ENCODE results near the gene GADD45G. TPM values are rescaled to one million over a fixed set of nuclear protein-coding genes. Genes with fewer than 3 reads are reported as not detected.
A peak's percentile ranks its signal among the peaks of the same experiment; 100 is the strongest.

Gene GADD45G
- total RNA-seq, 1 donor from 2014 or later: 1.9 TPM

DNA sequence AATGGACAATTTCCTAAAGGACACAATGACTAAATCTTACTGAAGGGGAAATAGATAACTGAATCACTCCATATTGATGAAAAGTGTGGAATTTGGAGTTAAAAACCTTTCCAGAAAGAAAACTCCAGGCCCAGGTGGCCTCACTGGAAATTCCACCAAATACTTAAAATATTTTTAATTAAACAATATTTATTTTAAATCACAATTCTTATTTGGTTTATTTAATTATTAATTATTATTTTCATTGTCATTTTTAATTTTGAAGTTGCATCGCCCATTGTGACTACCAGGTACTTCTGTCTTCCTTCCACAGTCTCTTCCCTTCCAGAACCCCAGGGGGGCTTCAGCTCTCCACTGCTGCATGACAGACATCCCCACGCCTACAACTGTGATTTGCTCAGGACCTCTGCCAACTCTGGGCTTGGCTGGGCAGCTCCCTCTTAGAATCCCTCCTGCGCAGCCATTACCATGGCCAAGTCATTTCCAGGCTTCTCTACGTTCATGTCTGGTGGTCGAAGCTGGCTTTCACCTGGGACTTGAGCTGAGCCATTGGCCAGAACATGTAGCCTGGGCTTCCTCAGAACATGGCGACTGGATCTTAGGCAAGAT is 16.4 kb upstream of the GADD45G start:
- Mint-ChIP-seq H3K36me3 (ENCODE audit: insufficient read depth) (no peaks in the 10 kb centered on the region), H3K4me1 (ENCODE audit: low read depth) (peaks cover 2% of the 10 kb centered on the region), H3K27me3 (peaks cover 8% of the 10 kb centered on the region), H3K9me3 (ENCODE audit: low read depth) (peaks cover 10% of the 10 kb centered on the region), H3K4me3 (ENCODE audit: low read depth) (no peak overlapping the region), H3K27ac (no peak overlapping the region)
- DNase-seq (ENCODE audit: low spot score, unreplicated experiment): no peak
- TF ChIP-seq, protein P1, sequence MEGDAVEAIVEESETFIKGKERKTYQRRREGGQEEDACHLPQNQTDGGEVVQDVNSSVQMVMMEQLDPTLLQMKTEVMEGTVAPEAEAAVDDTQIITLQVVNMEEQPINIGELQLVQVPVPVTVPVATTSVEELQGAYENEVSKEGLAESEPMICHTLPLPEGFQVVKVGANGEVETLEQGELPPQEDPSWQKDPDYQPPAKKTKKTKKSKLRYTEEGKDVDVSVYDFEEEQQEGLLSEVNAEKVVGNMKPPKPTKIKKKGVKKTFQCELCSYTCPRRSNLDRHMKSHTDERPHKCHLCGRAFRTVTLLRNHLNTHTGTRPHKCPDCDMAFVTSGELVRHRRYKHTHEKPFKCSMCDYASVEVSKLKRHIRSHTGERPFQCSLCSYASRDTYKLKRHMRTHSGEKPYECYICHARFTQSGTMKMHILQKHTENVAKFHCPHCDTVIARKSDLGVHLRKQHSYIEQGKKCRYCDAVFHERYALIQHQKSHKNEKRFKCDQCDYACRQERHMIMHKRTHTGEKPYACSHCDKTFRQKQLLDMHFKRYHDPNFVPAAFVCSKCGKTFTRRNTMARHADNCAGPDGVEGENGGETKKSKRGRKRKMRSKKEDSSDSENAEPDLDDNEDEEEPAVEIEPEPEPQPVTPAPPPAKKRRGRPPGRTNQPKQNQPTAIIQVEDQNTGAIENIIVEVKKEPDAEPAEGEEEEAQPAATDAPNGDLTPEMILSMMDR (IDR thresholded peaks at IDR 0.05; ENCODE audit: unreplicated experiment): no peak

DNA sequence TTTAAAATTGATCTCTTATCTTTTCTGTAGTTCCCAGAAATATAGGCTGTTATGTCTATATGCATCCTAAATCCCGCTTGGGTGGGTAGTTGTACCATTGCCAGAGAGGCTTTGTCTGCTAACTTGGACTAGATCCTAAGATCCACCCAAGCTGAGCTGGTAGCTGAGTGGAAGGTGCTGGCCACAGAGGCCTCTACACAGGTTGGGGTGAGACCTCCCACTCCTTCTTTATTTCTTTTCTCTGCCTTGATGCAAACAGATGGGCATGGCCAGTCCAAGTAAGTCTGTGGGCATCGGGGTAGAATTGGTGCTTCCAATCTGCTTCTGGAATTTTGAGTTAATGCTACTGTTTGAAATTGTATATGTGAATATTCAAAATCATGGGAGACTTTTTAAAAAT is 14.4 kb upstream of the GADD45G start:
- H3K27ac Mint-ChIP-seq: no peak overlapping the region
- H3K4me1 Mint-ChIP-seq (ENCODE audit: low read depth): peaks cover 2% of the 10 kb centered on the region
- no peaks in the 10 kb centered on the region for H3K9me3 Mint-ChIP-seq (ENCODE audit: low read depth)

DNA sequence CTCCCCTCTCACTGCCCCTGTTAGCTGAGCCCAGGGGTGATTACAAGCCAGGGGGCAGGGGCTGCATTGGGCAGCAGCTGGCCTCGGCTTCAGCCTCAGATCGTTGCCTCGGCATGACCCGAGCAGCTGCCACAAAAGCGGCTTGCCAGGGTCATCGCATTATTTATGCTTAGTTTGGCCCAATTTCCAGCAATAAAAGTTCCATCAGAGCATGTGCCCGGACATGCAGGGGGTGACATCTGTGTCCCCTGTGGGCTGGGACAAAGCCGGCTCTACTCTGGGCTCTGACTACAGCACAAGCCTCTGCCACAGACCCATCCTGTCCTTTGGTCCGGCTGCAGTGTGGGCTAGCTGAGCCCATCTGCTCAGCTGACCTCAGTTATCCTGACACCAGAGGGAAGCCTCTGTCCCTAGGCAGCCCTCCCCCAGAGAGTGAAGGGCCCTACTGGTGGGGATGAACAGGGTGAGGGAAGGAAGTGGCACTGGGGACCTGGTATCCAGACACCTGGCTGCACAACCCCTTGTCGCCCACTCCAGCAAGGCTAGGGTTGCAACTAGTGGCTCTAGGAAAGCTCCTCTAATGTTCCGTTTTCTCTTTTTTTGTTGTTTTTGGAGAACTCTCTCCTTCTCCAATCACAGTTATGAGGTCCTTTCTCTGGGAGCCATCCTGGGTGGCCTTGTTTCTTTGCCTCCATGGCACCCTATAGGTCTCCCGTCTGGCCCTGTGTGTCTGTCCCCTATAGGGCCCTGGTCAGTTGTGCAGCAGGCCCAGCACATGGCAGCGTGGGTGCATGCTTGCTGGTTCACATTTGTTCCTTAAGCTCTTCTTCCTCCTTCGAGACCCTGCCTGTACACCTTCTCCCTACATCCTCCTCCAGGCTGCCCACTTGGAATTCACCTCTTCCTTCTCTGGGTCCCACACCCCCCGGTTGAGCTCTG is 13.3 kb upstream of the GADD45G start:
- peaks cover 16% of the 10 kb centered on the region for H3K27me3 Mint-ChIP-seq
- no peaks in the 10 kb centered on the region for H3K9me3 Mint-ChIP-seq (ENCODE audit: low read depth)
- H3K27ac Mint-ChIP-seq: peak overlapping the region; percentile 9
- no peak overlapping the region for H3K4me3 Mint-ChIP-seq (ENCODE audit: low read depth)
- peaks cover 2% of the 10 kb centered on the region for H3K4me1 Mint-ChIP-seq (ENCODE audit: low read depth)
- no peaks in the 10 kb centered on the region for H3K36me3 Mint-ChIP-seq (ENCODE audit: insufficient read depth)
- TF ChIP-seq, protein P1 (IDR thresholded peaks at IDR 0.05; ENCODE audit: unreplicated experiment): no peak
- no peak for DNase-seq (ENCODE audit: low spot score, unreplicated experiment)

More for the DNA sequence above, 14.4 kb upstream of the GADD45G start:
- no peaks in the 10 kb centered on the region for H3K36me3 Mint-ChIP-seq (ENCODE audit: insufficient read depth)
- no peak overlapping the region for H3K4me3 Mint-ChIP-seq (ENCODE audit: low read depth)
- DNase-seq (ENCODE audit: low spot score, unreplicated experiment): no peak
- TF ChIP-seq, protein P1 (IDR thresholded peaks at IDR 0.05; ENCODE audit: unreplicated experiment): no peak
- peaks cover 12% of the 10 kb centered on the region for H3K27me3 Mint-ChIP-seq

DNA sequence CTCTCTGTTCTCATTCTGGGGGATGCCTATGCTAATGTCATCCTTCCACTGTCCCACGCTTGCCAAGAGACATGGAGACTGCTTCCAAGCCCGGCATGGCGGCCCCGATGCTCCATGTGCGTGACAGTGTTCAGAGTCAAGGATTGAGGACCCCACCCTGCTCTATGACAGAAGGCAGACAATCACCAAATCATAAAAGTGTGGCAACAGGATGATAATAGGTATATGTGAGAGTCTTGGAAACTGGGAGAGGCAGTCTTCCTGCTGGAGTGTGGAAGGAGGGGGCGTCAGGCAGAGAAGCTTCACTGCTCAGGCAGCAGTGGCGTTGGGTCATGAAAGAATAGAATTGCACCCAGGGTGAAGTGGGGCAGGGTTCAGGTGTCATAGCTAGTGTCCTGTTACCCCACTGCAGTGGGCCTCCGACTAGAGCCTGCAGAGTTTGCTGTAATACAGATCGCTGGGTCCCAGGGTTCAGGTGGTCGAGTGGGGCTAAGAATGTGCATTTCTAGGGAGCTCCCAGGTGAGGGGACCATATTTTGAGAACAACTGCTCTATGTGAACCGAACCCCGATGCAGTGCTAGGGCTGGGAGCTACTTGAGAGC is 12.5 kb upstream of the GADD45G start:
- Mint-ChIP-seq H3K4me1 (ENCODE audit: low read depth) (peaks cover 2% of the 10 kb centered on the region), H3K27ac (peak overlapping the region; percentile 9), H3K27me3 (peaks cover 19% of the 10 kb centered on the region), H3K9me3 (ENCODE audit: low read depth) (no peaks in the 10 kb centered on the region), H3K4me3 (ENCODE audit: low read depth) (no peak overlapping the region), H3K36me3 (ENCODE audit: insufficient read depth) (no peaks in the 10 kb centered on the region)
- TF ChIP-seq, protein P1 (IDR thresholded peaks at IDR 0.05; ENCODE audit: unreplicated experiment): no peak
- DNase-seq (ENCODE audit: low spot score, unreplicated experiment): no peak

All from progenitor cell of endocrine pancreas (in vitro differentiated cells).